ENCODE measurements around the gene OR8G1. TPM values are rescaled to one million over a fixed set of nuclear protein-coding genes. Genes with fewer than 3 reads are reported as not detected.

The OR8G1 gene
- total RNA-seq, 1 donor from 2014 or later, result not detected

- Histone ChIP-seq H3K4me1 (no peaks in the 10 kb centered on the region), H3K4me3 (no peak overlapping the region), H3K36me3 (no peaks in the 10 kb centered on the region), H3K27me3 (no peaks in the 10 kb centered on the region), H3K27ac (no peak overlapping the region), H3K9me3 (peaks cover 0 to 3% of the 10 kb centered on the region in 2 donors)
- DNase-seq (ENCODE audit: low spot score in 2 of 2), result no peak
- TF ChIP-seq CTCF (IDR thresholded peaks at IDR 0.05), result no peak
- intact Hi-C loops (cut with DNase I), result no loop called here
Observed at GRCh38 chr11:124277804-124278203, 36.9 kb downstream of the OR8G1 start.

GRCh38 chr11:124278261-124278660 is 37.4 kb downstream of the OR8G1 start:
- DNase-seq (ENCODE audit: low spot score in 2 of 2), result no peak
- TF ChIP-seq CTCF (IDR thresholded peaks at IDR 0.05), result no peak
- intact Hi-C loops (cut with DNase I), result no loop called here
- H3K27me3 ChIP-seq, result no peaks in the 10 kb centered on the region
- peaks cover 0 to 3% of the 10 kb centered on the region in 2 donors for H3K9me3 ChIP-seq
- H3K4me3 ChIP-seq, result no peak overlapping the region
- no peaks in the 10 kb centered on the region for H3K4me1 ChIP-seq
- no peak overlapping the region for H3K27ac ChIP-seq
- H3K36me3 ChIP-seq, result no peaks in the 10 kb centered on the region

GRCh38 chr11:124285610-124286344 is 44.9 kb downstream of the OR8G1 start:
- intact Hi-C loops (cut with DNase I), result no loop called here
- no peak overlapping the region for H3K4me3 ChIP-seq
- DNase-seq (ENCODE audit: low spot score in 2 of 2), result no peak

GRCh38 chr11:124294687-124295086 is 53.8 kb downstream of the OR8G1 start:
- H3K4me1 ChIP-seq, result no peaks in the 10 kb centered on the region
- intact Hi-C loops (cut with DNase I), result no loop called here
- no peak overlapping the region for H3K4me3 ChIP-seq
- no peaks in the 10 kb centered on the region for H3K27me3 ChIP-seq
- no peaks in the 10 kb centered on the region for H3K36me3 ChIP-seq
- no peak for TF ChIP-seq CTCF (IDR thresholded peaks at IDR 0.05)
- no peak overlapping the region for H3K27ac ChIP-seq
- DNase-seq (ENCODE audit: low spot score in 2 of 2), result no peak
- H3K9me3 ChIP-seq, result no peaks in the 10 kb centered on the region

More at GRCh38 chr11:124285610-124286344, 44.9 kb downstream of the OR8G1 start:
- H3K27ac ChIP-seq, result no peak overlapping the region
- H3K9me3 ChIP-seq, result peaks cover 0 to 11% of the 10 kb centered on the region in 2 donors
- no peaks in the 10 kb centered on the region for H3K4me1 ChIP-seq
- H3K36me3 ChIP-seq, result no peaks in the 10 kb centered on the region
- H3K27me3 ChIP-seq, result no peaks in the 10 kb centered on the region
- TF ChIP-seq CTCF (IDR thresholded peaks at IDR 0.05), result no peak

GRCh38 chr11:124296016-124296415 is 55.1 kb downstream of the OR8G1 start:
- TF ChIP-seq CTCF (IDR thresholded peaks at IDR 0.05), result no peak
- Histone ChIP-seq H3K4me1 (no peaks in the 10 kb centered on the region), H3K27me3 (no peaks in the 10 kb centered on the region), H3K36me3 (no peaks in the 10 kb centered on the region), H3K4me3 (no peak overlapping the region), H3K27ac (no peak overlapping the region), H3K9me3 (no peaks in the 10 kb centered on the region)
- intact Hi-C loops (cut with DNase I), result no loop called here
- DNase-seq (ENCODE audit: low spot score in 2 of 2), result no peak
